ENCODE measurements around the gene SLC25A5.

DNA sequence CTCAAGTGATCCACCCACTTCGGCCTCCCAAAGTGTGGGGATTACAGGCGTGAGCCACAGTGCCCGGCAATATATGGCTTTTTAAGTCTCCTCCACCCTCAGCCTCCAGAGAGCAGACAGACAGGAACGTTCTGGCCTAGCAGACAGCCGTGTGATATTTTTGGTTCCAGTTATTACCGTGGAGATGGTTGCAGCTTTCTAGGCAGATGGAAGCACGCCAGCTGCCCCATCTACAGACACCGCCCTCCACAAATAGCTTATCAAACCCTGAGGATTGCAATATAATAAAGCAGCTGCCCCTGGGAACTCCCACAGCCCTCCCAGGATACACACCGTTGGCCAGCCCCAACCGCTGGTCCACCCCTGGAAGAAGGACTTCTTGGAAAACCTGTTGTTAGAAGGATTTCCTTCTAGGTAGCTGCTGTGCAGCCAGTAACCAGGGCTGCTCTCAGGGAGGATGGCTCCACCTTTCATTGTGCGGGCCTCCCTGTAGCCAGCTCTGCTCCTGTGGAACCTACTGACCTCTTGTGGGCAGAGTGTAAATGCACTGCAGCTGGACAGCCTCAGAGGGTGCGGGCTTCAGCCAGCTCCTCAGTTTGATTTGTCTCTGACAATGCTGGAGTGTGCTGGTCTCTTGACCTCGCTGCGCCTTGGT is 44.0 kb downstream of the SLC25A5 start:
- TF ChIP-seq POLR2AphosphoS5 (IDR thresholded peaks at IDR 0.05; ENCODE audit: borderline replicate concordance, low read depth, low read length), result no peak
- TF ChIP-seq EZH2 (IDR thresholded peaks at IDR 0.05), result no peak

Measured in SK-N-MC (cell line).